Right renal cortex interstitium (tissue), 3 donors: ENCODE results near the gene NAGLU. TPM values are rescaled to one million over a fixed set of nuclear protein-coding genes. Genes with fewer than 3 reads are reported as not detected.
"Not testable (repeated sequence)": the region's sequence is repeated elsewhere in the genome, so short reads cannot be mapped to it uniquely, and the experiment has no call there.

ENCODE experiments used
- DNase-seq, 3 donors: peaks; one replicate each; pipeline ENCODE4 v3.0.0-alpha.2; 2013; ENCODE audit warnings: low read depth in 3 of 3, low spot score in 2 of 3
- polyA plus RNA-seq, 3 donors: library from polyadenylated mRNA; unstranded; fragments of 120-200 nt; gene quantifications; one replicate each; pipeline ENCODE4 v1.2.1, GENCODE V29; 2013; ENCODE audit not compliant: insufficient read length in 3 of 3

The NAGLU gene
- polyA plus RNA-seq, 3 donors: 18.1 to 22.8 (median 20.4) TPM

- DNase-seq: no peak
These were observed 15.5 kb upstream of the NAGLU start for GRCh38 chr17:42520540-42520951.

- DNase-seq: no peak
These were observed 15.0 kb upstream of the NAGLU start for GRCh38 chr17:42521036-42521435.

- no peak for DNase-seq
These were observed 14.3 kb upstream of the NAGLU start for GRCh38 chr17:42521666-42522262.

GRCh38 chr17:42522263-42522790 lies 13.7 kb upstream of the NAGLU start:
- DNase-seq: no peak

GRCh38 chr17:42522798-42523278 lies 13.2 kb upstream of the NAGLU start:
- DNase-seq: no peak

- no peak for DNase-seq
These were observed 10.8 kb upstream of the NAGLU start for GRCh38 chr17:42525221-42525620.

GRCh38 chr17:42526031-42526444 lies 10.0 kb upstream of the NAGLU start:
- no peak for DNase-seq

- no peak for DNase-seq
These were observed 8.1 kb upstream of the NAGLU start for GRCh38 chr17:42527932-42528331.

GRCh38 chr17:42529061-42529460 lies 7.0 kb upstream of the NAGLU start:
- DNase-seq: no peak

- DNase-seq: no peak
These were observed 5.0 kb upstream of the NAGLU start for GRCh38 chr17:42530952-42531454.

GRCh38 chr17:42531455-42532354 lies 4.3 kb upstream of the NAGLU start:
- no peak for DNase-seq

- DNase-seq: no peak
These were observed 640 bp upstream of the NAGLU start for GRCh38 chr17:42535155-42536047.

GRCh38 chr17:42536372-42537155 lies 523 bp downstream of the NAGLU start:
- DNase-seq: no peak

- DNase-seq: no peak
These were observed 1.2 kb downstream of the NAGLU start for GRCh38 chr17:42537156-42537805.

GRCh38 chr17:42537826-42538451 lies 1.9 kb downstream of the NAGLU start:
- DNase-seq: no peak

GRCh38 chr17:42538482-42538881 lies 2.4 kb downstream of the NAGLU start:
- no peak for DNase-seq

- not testable (repeated sequence) for DNase-seq
These were observed 4.5 kb downstream of the NAGLU start for GRCh38 chr17:42540558-42540957.

- DNase-seq: no peak
These were observed 5.2 kb downstream of the NAGLU start for GRCh38 chr17:42541041-42541833.
